ENCODE results near the gene HP1BP3. TPM values are rescaled to one million over a fixed set of nuclear protein-coding genes. Genes with fewer than 3 reads are reported as not detected.
A peak's percentile ranks its signal among the peaks of the same experiment; 100 is the strongest.

Gene HP1BP3
- total RNA-seq, 1 donor from 2014 or later = 240 TPM

- DNase-seq (ENCODE audit: low spot score) = no peak
Observed at GRCh38 chr1:20770314-20771087, 16.6 kb downstream of the HP1BP3 start.

GRCh38 chr1:20767271-20767670 lies 19.8 kb downstream of the HP1BP3 start:
- DNase-seq (ENCODE audit: low spot score) = no peak

- no peak for DNase-seq (ENCODE audit: low spot score)
Observed at GRCh38 chr1:20763417-20763816, 23.7 kb downstream of the HP1BP3 start.

GRCh38 chr1:20760322-20760721 lies 26.8 kb downstream of the HP1BP3 start:
- DNase-seq (ENCODE audit: low spot score) = no peak

GRCh38 chr1:20753589-20753988 lies 33.5 kb downstream of the HP1BP3 start:
- no peak for DNase-seq (ENCODE audit: low spot score)

GRCh38 chr1:20751462-20751990 lies 35.6 kb downstream of the HP1BP3 start:
- DNase-seq (ENCODE audit: low spot score) = no peak

GRCh38 chr1:20742671-20743070 lies 44.4 kb downstream of the HP1BP3 start:
- no peak for DNase-seq (ENCODE audit: low spot score)

GRCh38 chr1:20740781-20741180 lies 46.3 kb downstream of the HP1BP3 start:
- no peak for DNase-seq (ENCODE audit: low spot score)

- no peak for DNase-seq (ENCODE audit: low spot score)
Observed at GRCh38 chr1:20739225-20739624, 47.9 kb downstream of the HP1BP3 start.

- DNase-seq (ENCODE audit: low spot score) = no peak
Observed at GRCh38 chr1:20735581-20736111, 51.5 kb downstream of the HP1BP3 start.

- no peak for DNase-seq (ENCODE audit: low spot score)
Observed at GRCh38 chr1:20733360-20733975, 53.6 kb downstream of the HP1BP3 start.

- peak; percentile 89 for DNase-seq (ENCODE audit: low spot score)
Observed at GRCh38 chr1:20732588-20733359, 54.3 kb downstream of the HP1BP3 start, which contains the start of gene SH2D5. TSS of gene SH2D5 (minus strand) at chr1:20732703. CDS start at chr1:20728044, 4,659 bp downstream.

- peak; percentile 24 for DNase-seq (ENCODE audit: low spot score)
Observed at GRCh38 chr1:20732071-20732587, 55.0 kb downstream of the HP1BP3 start.

GRCh38 chr1:20731057-20731991 lies 55.8 kb downstream of the HP1BP3 start:
- no peak for DNase-seq (ENCODE audit: low spot score)

- DNase-seq (ENCODE audit: low spot score) = no peak
Observed at GRCh38 chr1:20730690-20731056, 56.4 kb downstream of the HP1BP3 start.

- DNase-seq (ENCODE audit: low spot score) = no peak
Observed at GRCh38 chr1:20729990-20730689, 57.0 kb downstream of the HP1BP3 start.

- DNase-seq (ENCODE audit: low spot score) = no peak
Observed at GRCh38 chr1:20729155-20729931, 57.8 kb downstream of the HP1BP3 start.

GRCh38 chr1:20728371-20729154 lies 58.5 kb downstream of the HP1BP3 start:
- DNase-seq (ENCODE audit: low spot score) = no peak
